Breast epithelium (tissue), 3 donors: ENCODE results near the gene FASTKD1.

ENCODE experiments used
- POLR2A ChIP-seq: fragments of 450-650 bp; IDR thresholded peaks from one replicate; pipeline ENCODE4 v1.6.1; 2016; ENCODE audit warnings: antibody characterized with exemption, mild to moderate bottlenecking, moderate library complexity
- POLR2AphosphoS5 ChIP-seq, 3 donors: sonication (generic); formaldehyde crosslinking; IDR thresholded peaks; one replicate each; pipeline ENCODE4 v1.6.1; 2017; ENCODE audit warnings: antibody characterized with exemption in 3 of 3
- TF ChIP-seq, protein P1 (sequence below), 3 donors: fragments of 450-650 bp; IDR thresholded peaks; one replicate each; pipeline ENCODE4 v1.5.1; 2016 to 2017; ENCODE audit warnings: antibody characterized with exemption in 3 of 3, mild to moderate bottlenecking in 3 of 3, moderate library complexity in 3 of 3

DNA sequence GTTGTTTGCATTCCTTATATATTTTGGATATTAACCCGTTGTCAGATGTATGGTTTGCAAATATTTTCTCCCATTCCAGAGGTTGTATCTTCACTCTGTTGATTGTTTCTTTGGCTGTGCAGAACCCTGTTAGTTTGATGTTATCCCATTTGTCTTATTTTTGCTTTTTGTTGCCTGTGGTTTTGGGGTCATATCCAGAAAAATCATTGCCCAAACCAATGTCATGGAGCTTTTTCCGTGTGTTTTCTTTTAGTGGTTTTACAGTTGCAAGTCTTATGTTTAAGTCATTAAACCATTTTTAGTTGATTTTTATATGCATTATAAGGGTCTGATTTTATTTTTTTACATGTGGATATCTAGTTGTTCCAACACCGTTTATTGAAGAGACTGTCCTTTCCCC is 46.3 kb upstream of the FASTKD1 start:
- TF ChIP-seq, protein P1, sequence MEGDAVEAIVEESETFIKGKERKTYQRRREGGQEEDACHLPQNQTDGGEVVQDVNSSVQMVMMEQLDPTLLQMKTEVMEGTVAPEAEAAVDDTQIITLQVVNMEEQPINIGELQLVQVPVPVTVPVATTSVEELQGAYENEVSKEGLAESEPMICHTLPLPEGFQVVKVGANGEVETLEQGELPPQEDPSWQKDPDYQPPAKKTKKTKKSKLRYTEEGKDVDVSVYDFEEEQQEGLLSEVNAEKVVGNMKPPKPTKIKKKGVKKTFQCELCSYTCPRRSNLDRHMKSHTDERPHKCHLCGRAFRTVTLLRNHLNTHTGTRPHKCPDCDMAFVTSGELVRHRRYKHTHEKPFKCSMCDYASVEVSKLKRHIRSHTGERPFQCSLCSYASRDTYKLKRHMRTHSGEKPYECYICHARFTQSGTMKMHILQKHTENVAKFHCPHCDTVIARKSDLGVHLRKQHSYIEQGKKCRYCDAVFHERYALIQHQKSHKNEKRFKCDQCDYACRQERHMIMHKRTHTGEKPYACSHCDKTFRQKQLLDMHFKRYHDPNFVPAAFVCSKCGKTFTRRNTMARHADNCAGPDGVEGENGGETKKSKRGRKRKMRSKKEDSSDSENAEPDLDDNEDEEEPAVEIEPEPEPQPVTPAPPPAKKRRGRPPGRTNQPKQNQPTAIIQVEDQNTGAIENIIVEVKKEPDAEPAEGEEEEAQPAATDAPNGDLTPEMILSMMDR (IDR thresholded peaks at IDR 0.05) = no peak
- TF ChIP-seq POLR2A (no peak), POLR2AphosphoS5 (IDR thresholded peaks at IDR 0.05) (no peak)
